ENCODE data around the gene SLC44A1. TPM values are rescaled to one million over a fixed set of nuclear protein-coding genes. Genes with fewer than 3 reads are reported as not detected.
A peak's percentile ranks its signal among the peaks of the same experiment; 100 is the strongest.

SLC44A1 gene
- total RNA-seq (2014; rRNA removed; shearing (Covaris generic)): 22.0 and 30.1 TPM in 2 replicates
- polyA plus RNA-seq (2015; cell fraction: cytosol; rRNA removed): 20.5 and 26.1 TPM in 2 replicates
- polyA plus RNA-seq (2015; cell fraction: nucleus; rRNA removed): 17.1 and 17.3 TPM in 2 replicates

GRCh38 chr9:105244003-105244733 lies at the start of gene SLC44A1:
Gene SLC44A1 (plus strand): TSS chr9:105244651. CDS start chr9:105244869, 218 bp downstream.
- DNase-seq (ENCODE audit: low read depth): peak; percentile 96

GRCh38 chr9:105195259-105195658 lies 49.2 kb upstream of the SLC44A1 start:
- DNase-seq (ENCODE audit: low read depth): no peak

- no peak for DNase-seq (ENCODE audit: low read depth)
Observed at GRCh38 chr9:105198023-105198422, 46.4 kb upstream of the SLC44A1 start.

DNA sequence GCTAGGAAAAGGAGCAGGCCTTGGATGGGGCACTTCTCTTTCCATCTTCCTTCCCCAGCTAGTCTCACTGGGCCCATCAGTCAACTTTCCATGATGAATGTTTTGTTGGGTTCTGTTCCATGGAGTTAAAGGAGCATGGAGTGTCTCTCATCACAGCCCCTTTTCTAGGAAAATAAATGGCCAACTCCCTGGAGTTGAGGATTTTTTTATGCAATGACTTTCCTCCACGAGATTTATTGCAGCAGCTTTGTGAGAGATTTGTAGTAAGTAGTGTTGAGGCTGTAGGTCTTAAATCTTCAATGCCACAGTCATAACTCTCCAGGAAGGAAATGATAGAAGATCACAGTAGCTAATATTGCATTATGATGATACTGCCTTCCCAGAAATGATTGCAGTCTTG lies 45.6 kb upstream of the SLC44A1 start:
- no peak for DNase-seq (ENCODE audit: low read depth)

DNA sequence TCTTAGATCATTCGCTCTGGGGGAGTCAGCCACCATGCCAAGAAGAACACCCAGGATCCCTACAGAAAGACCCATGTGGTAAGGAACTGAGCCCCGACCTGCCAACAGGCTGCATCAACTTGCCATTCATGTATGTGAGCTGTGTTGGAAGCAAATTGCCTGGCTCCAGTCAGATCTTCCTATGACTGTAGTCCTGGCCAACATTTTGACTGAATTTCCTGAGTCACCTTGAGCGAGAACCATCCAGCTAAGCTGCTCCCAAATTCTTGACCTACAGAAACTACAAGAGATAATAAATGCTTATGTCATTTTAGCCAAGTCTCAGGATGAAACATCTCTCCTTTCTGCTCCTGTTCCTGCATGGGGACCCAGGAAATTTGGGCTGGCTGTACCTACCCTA lies 40.0 kb upstream of the SLC44A1 start:
- no peak for DNase-seq (ENCODE audit: low read depth)

- peak; percentile 7 for DNase-seq (ENCODE audit: low read depth)
Observed at GRCh38 chr9:105205787-105206495, 38.5 kb upstream of the SLC44A1 start.

DNA sequence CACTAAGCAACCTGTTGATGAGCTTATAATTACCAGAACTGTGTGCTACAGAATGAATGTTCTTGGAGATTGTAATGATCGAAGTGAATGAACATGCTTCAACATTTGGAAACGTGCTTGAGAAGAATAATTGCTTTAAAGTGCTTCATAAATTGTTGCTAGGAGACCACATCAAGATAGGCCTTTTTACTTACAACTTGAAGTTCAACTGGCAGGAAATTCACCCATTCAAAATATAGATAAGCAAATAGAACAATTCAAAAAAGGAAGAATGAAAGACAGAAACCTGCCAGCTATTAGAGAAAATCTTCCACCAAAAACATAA lies 38.0 kb upstream of the SLC44A1 start:
- DNase-seq (ENCODE audit: low read depth): no peak

DNA sequence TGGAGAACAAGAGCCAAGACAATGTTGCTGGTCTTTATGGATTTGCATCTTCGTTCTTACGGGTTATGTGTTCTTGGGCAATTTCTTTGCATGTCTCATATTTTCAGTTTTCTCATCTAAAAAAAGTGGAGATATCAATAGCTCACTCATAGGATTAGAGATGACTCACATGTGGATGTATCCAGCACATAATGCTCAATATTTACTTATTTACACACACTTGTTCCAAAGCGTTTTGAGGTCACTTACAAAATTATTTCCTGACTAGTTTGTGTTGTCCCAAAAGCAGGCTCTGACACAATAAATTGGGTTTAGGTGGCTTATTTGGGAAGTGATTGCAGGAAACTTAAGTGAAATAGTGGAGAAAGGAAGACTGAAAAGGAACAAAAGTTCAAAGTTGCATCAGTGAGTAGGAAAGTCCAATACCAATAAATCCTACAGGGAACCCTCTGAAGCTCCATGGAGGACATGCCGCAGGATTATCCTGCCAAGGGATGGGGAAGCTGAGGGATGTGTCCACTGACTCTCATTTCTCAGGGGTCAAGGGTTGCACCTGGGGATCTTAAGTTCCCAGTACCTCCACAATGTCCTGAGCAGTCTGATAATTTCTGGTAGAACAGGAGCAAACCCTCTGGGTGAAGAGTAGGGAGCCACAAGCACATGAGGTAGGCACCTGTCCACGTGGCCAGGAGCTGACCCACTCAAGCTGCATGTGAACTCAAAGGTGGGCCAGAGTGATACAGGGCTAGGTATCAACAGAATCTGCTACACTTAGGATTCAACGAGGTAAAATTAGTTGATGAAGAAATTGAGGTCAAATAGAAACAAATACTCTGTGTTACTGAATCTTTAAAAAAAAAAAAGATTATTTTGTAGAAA lies 37.4 kb upstream of the SLC44A1 start:
- no peak for DNase-seq (ENCODE audit: low read depth)

GRCh38 chr9:105216440-105217178 lies 27.8 kb upstream of the SLC44A1 start:
- no peak for DNase-seq (ENCODE audit: low read depth)

DNA sequence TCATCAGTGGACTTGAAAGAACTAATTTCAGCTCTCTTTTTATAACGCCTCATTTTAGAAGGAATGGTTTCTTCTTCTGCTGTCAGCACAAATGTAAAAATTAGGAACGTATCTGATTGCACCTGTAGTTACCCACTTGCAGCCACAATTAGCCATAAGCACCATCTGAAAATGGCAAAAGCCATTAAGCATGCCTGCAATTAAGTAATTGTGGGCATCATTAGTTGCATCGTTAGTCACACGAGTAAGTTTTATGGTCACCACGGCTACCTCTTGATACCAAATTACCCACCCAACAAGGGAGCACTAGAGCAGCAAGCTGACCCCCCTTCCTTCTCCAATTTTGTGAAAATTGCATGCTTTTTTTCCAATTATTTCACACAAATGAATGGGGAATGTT lies 25.8 kb upstream of the SLC44A1 start:
- no peak for DNase-seq (ENCODE audit: low read depth)

GRCh38 chr9:105219291-105219805 lies 25.1 kb upstream of the SLC44A1 start:
- no peak for DNase-seq (ENCODE audit: low read depth)

DNA sequence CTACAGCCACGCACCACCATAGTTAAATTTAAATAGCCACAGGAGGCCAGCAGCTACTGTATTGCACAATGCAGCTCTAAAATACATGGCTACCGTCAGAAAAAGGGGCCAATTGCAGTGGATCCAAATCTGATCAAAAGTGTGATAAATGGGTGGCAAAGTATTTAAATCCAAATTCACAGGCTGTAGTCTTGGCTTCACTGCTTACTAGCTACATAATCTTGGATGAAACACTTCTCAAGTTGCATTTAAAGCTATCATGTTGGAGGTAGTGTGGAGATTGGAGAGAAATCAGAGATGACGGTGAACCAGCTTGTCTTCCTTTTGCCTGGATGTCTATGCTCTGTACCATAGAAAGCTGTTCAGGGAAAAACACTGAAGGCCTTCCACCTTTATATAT lies 24.0 kb upstream of the SLC44A1 start:
- DNase-seq (ENCODE audit: low read depth): no peak

DNA sequence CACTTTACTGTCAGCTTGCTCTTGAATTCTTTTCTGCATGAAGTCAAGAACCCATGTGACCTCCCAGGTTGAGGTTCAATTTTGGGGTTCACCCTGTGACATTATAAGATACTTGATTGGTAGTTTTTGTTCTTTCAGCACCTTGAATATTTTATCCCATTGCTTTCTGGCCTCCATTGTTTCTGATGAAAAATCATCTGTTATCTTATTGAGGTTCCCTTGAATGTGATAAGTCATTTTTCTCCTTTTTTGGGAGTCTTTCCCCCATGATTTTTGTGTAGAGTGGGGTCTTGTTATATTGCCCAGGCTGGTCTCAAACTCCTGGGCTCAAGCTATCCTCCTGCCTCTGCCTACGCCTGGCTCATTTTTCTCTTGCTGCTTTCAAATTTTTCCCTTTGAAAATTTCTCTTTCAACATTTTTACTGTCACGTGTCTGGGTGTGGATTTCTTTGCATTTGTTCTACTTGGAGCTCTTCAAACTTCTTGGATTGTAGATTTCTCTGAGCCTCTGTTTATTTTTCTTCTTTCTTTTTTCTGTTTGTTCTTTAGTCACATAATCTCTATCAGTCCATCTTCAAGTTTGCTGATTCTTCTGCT lies 20.8 kb upstream of the SLC44A1 start:
- DNase-seq (ENCODE audit: low read depth): no peak

DNA sequence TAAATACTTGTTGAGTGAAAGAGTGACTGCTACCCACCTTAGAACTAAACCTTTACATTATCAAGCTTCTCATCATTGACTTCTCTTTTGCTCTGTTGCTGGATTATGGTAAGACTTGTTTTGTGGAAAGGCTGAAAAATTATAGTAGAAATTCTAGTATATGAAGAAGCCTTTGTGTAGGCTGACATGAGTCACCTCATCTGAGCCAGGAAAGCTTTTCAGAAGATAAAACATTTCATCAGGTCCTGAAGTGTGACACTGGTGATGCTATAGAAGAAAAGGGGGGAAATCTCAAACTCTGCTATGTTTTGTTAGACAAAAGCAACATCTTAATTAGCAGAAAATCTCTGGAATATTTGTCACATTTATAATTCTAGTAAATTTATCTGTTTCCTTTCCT lies 18.4 kb upstream of the SLC44A1 start:
- DNase-seq (ENCODE audit: low read depth): no peak

DNA sequence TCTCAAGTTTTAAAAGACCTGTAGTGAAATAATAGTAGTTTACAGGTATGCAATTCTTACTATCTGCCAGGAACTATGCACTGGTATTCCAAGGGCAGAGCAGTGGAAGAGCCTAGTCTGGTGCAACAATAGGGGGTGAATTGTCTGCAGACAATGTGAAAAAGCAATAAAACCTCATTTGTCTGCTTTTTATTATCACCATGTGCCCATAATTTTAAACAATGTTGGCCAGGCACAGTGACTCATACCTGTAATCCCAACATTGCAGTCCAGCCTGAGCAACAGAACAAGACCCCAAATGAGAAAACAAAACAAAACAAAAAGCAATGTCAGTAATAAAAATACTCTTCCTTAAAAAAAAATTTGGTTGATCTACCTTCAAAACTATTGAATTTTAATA lies 12.2 kb upstream of the SLC44A1 start:
- peak; percentile 21 for DNase-seq (ENCODE audit: low read depth)

- no peak for DNase-seq (ENCODE audit: low read depth)
Observed at GRCh38 chr9:105233873-105234272, 10.6 kb upstream of the SLC44A1 start.

DNA sequence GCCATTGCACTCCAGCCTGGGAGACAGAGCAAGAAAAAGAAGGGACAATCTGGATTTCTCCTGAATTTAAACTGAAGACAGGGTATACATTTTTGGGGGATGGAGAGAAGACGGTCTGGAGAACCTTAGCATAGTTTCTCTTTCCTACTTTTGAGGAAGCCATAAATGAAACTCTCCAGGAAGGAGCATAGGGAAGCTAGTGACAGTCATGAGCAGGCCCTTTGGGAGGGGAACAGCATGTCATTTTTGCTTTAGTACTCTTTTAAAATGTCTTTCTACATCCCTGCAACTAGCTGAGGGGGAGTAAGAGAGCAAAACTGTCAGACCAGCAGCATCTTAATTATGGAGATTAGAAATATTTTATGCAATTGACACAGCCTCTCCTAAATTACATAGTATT lies 8.2 kb upstream of the SLC44A1 start:
- DNase-seq (ENCODE audit: low read depth): no peak

DNA sequence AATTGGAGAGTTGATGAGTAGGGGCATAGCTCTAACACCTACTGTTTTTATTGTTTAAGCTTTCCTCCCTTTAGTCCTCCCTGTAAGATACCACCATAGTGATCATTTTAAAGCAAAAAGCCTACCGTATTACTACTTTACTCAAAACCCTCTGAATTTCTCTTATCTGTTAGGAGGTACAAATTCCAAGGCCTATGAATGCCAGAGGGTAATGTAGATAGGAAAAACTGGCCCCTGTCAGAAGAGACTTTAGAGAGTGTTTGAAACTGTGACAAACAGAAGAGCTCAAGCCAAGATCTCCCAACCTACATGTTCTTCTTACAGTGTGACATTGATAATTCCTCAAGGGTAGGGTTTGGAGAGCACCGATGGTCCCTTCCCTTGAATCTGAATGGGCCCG lies 7.2 kb upstream of the SLC44A1 start:
- DNase-seq (ENCODE audit: low read depth): no peak

- no peak for DNase-seq (ENCODE audit: low read depth)
Observed at GRCh38 chr9:105238302-105238701, 6.1 kb upstream of the SLC44A1 start.

GRCh38 chr9:105241356-105242043 lies 3.0 kb upstream of the SLC44A1 start:
- no peak for DNase-seq (ENCODE audit: low read depth)
